Activated T-cell treated with anti-CD3 and anti-CD28 coated beads for 48 hours (primary cell): ENCODE measurements around the gene SLC29A4.
"Not testable (repeated sequence)": the region's sequence is repeated elsewhere in the genome, so short reads cannot be mapped to it uniquely, and the experiment has no call there.

Experiments used
- DNase-seq: peaks from one replicate; pipeline ENCODE4 v3.0.0-alpha.2; 2020; ENCODE audit warnings: low read depth

Gene SLC29A4

DNA sequence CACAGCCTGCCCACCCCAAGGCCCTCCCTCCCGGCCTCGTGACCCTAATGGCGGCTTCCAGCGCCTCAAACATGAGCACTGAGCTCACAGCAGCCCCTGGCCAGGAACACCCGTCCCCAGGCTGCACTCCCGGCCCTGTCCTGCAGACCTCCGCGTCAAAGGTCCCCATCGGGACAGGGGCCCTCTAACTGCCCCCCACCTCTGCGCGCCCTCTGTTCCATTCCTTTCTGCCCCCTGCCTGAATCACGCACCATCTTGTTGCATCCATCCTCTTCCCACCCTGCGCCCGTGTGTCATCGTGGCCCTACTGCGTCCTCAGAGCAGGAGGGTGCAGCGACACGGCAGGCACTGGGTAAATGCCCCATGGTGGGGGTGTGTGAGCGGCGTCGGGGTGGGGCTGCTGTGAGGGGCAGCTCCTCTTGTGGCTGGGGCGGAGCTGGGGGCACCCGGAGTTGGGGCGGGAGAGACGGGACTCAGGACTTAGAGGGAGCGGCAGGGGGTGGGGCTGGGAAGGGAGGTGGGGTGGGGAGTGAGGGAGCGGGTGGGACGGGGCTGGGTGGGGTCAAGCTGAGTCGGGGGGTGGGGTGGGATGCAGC lies 13.4 kb downstream of the SLC29A4 start:
- DNase-seq = no peak

DNA sequence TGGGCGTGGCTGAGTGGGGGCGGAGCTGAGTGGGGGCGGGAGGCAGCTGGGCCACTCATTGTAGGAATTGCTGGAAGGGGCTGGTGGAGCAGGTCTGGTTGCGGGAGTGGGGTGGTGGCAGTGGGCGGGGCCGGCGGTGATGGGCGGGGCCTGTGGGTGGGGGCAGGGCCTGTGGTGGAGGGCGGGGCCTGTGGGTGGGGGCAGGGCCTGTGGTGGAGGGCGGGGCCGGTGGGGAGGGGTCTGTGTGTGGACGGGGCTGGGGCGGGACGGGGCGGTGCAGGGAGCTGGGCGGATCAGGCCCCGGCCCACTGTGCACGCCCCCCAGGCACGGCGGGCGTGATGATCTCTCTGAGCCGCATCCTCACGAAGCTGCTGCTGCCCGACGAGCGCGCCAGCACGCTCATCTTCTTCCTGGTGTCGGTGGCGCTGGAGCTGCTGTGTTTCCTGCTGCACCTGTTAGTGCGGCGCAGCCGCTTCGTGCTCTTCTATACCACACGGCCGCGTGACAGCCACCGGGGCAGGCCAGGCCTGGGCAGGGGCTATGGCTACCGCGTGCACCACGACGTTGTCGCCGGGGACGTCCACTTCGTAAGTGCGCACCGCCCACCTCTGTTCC lies 14.0 kb downstream of the SLC29A4 start:
- DNase-seq = peak; percentile 59

DNA sequence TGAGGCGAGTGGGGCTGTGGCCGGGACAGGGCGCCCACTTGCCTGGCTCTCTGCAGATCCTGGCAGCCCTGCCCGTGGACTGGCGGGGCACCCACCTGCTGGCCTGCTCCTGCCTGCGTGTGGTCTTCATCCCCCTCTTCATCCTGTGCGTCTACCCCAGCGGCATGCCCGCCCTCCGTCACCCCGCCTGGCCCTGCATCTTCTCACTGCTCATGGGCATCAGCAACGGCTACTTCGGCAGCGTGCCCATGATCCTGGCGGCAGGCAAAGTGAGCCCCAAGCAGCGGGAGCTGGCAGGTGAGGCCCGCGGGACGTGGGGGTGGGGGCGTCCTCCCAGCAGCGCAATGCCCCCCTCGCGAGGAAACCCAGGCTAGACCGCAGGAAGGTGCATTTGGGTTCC lies 17.6 kb downstream of the SLC29A4 start:
- no peak for DNase-seq

DNA sequence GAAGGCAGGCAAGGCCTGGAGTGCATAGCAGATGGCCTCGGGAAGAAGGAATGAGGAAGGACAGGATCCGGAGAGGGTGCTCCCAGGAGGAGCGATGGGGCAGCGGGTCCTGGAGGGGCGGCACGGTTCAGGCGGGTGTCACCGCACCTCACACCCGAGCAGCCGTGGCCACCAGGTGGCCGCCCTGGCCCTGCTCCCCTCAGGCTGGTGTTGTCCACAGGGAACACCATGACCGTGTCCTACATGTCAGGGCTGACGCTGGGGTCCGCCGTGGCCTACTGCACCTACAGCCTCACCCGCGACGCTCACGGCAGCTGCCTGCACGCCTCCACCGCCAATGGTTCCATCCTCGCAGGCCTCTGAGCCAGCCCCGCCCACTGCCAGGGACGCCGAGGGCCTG lies 19.8 kb downstream of the SLC29A4 start:
- DNase-seq = no peak

DNA sequence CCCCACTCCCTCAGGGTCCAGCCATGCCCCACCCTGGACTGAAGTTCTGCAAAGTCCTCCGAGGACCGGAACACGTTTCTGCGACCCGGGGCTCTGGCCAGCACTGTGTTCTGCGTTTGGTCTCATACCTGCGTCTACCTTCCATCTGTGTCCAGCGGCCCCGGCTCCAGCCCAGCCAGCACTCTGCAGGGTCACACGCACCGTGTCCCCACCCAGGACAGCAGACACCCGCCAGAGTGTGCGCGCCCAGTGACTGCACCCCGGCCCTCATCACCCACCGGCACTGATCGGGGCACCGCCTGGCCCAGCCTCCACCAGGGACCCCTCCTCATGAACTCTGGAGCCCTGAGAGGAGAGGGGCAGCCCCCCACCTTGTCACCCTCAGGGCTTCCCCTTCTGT lies 20.3 kb downstream of the SLC29A4 start:
- no peak for DNase-seq

DNA sequence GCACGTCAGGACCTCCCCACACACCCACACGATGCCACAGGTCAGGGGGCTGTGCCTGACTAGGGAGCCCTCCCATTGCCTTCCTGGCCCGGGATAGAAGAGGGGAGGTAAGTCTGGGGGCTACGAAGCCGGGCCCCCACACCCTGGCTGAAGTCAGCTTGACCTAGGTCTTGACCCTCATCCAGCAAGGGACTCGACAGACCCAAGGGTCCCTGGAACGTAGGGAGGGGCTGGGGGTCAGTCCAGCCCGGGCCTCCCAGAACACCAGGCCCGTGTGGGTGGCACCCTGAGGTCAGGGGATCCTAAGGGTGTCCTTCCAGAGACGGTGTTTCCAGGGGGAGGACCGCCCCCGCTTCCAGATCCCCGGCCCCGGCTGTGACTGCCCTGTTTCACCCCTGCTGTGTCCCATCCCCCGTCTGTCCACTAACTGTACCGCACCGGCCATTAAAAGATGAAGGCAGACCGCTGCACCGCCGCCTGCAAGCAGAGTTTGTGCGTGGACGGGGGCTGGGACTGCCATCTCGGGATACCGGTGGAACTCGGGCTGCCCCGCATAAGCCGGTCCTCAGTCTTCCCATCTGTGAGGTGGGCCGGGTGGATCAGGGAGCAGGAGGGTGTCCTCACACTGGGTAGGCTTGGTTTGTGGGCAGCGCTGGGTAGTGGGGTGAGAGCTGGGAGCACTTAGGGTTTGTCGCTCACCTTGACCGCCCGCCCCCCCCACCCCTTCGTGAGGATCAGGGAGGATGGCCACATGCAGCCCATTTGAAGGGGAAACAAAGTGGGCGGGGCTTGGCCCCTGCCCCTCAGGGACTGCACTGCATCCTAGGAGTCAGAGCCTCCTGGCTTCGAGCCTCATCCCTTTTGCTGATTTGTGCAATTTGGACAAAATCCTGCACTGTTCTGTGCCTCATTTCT lies 21.1 kb downstream of the SLC29A4 start:
- no peak for DNase-seq

DNA sequence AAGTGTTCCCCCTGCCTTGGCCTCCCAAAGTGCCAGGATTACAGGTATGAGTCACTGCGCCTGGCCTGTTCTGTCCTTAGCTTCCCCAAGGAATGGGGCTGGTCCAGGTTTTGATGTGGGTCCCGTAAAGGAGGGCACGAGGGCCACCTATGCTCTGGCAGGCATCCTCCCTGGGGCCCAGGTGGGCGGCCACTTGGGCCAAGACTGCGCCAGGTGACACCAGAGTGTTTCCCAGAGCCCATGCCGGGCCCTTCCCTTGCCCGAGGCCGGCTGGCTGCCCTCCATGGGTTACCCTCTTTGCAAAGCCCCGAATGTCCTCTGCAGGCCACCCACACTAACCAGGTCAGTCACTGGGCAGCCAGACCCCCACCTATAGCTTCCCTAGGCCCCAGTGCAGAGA lies 22.3 kb downstream of the SLC29A4 start:
- DNase-seq = not testable (repeated sequence)

DNA sequence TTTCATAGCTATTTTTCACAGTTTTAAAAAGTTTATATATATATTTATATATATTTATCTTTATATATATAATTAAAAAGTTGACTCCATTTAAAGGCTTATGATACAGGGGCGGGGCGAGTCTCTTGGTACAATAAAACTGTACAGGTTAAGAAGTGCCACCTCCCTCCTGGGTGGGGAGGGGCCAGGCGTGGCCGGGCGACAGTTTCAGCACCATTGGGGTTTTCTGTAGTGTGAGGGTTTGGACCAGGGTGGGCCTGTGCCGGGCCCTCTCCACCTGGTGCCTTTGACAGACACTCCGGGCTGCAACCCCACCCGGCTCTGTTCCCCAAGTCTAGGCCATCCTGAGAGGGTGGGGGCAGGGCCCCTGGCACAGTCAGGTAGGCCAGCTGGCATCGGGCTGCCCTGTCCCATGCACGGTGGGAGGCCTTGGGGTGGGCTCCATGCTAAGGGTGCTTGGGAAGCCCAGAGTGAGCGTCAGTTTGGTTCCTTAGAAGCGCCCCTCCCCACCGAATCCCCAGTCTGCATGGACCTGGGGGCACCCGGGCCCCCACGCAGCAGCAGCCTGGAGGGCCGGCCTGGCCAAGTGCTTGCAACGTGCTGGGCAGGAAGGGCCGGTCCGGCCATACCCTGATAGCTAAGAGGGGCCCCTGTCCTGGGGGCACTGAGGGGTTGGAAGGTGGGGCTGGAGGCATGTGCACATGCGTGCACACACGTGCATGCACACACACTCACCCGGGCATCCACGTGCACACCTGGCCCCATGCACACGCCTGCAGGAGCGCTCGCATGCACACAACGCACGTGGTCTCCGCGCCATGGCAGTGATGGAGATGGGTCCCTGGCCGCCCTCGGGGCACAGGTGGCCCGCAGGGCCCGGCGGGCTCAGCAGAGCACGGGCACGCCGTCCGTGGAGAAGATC lies 24.7 kb downstream of the SLC29A4 start:
- not testable (repeated sequence) for DNase-seq

DNA sequence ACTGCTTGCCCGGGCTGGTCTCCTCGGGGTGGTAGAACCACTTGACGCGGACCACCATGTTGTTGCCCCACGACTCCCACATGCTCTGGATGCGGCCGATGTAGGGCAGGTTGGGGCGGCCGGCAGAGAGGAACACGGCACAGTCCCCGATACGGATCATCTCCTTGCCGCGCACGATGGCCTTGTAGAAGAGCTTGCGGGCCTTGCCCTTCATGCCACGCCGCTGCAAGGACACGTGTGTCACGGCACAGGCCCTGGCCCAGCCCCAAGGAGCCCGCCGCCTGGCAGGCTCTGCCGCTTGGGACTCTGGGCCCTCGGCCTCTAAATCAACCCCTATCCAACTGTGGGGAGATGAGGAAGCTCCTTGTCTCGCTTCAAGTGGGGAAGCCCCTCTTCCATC lies 26.4 kb downstream of the SLC29A4 start:
- no peak for DNase-seq

DNA sequence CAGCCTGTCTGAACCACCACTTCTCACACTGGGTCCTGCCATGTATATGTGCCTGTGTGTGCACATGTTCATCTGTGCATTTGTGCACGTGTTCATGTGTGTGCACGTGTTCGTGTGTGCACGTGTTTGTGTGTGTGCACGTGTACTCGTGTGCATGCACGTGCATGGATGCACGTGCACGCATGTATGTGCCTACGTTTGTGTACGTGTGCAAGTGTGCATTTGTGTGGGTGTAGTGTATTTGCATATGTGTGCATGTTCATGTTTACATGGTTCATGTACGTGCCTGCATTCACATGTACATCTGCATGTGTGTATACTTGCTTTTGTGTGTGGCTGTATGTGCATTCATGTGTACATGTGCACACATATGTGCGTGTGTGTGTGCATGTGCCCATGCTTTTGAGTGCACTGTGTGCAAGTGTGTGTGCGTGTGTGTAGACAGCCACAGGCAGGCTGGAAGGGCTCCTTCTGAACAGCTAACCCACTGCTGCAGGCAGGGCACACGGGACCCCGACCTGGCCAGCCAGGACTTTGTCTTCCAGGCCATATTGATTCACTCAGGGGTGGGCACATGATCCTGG lies 28.2 kb downstream of the SLC29A4 start:
- DNase-seq = no peak

DNA sequence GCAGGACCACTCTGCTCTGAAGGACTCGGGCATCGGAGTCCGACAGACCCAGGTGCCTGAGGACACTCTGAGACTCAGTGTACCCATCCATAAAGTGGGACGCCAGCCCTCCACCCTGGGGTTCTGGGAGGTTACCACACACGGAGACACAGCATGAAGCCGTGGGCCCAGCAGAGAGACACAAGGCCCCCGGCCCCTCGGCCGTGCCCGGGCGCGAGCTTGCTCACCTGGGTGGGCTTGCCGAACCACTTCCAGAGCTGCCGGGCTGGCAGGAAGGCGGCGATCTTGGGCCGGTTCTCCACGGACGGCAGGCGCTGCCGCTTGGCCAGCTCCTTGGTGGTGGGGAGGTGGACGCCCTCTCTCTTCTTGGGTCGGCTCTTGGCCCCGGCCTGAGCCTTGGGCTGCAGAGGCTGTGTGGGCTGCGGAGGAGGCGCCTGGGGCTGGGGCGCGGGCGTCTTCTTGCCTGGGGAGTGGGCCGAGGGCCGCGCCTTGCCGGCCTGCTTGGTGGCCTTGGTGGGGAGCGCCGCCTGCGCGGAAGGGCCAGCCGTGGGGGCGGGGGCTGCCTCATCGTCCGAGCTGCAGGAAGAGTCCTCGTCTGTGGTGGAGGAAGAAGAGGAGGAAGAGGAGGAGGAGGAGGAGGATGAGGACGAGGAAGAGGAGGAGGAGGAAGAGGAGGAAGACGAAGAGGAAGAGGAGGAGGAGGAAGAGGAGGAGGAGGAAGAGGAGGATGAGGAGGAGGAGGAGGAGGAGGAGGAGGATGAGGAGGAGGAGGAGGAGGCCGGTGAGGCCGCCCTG lies 29.7 kb downstream of the SLC29A4 start:
- DNase-seq = not testable (repeated sequence)

DNA sequence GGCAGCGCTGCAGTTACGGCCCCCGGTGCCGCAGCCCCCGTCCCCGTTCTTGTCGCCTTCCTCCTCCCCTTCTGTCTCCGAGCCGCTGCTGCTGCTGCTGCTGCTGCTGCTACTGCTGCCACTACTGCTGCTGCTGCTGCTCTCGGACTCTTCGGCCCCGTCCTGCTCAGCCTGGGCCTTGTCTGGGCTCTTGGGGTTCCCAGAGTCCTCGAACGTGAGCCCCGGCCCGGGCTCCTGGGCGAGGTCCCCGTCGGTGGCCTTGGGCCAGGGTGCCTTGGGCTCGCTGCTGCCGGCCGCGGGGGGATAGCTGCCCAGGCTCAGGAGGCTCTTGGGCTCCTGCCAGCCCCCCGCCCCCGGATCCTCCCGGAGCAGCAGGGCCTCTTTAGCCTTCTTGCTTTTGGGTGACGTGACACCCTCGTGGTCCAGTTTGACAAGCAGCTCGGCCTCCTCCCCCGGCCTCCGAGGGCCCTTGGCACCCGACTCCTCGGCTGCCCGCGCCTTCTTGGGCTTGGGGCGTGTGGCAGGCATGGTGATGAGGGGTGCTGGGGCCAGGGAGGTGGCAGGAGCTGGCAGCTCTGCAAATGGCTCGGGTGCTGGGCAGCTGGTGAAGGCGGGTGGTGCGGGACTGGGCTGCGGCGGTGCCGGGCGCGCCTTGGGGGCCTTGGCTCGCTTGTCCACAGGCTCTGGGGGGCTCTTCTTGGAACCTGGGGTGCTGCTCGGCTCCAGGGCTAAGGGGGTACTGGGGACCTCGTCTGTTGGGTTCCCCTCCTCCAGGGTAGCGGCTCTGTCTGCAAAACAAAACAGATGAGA lies 30.5 kb downstream of the SLC29A4 start:
- DNase-seq = not testable (repeated sequence)

DNA sequence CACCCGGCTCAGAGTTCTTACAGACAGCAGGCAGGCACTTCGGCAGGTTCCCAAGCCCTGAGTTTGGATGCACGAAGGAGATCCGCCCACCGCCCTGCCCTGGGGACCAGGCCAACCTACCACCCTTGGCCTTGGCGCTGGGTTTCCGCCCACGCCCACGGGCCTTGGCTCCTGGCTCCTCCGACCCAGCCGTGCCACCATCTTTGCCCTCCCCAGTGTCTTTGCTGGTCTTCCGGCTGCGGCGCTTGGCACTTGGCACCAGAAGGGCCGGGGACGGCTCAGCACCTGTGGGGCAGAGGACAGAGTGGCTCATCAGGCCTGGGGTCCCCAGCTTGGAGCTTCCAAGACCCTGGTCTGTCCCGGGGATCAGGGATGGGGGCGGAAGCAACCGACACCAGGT lies 32.1 kb downstream of the SLC29A4 start:
- no peak for DNase-seq

DNA sequence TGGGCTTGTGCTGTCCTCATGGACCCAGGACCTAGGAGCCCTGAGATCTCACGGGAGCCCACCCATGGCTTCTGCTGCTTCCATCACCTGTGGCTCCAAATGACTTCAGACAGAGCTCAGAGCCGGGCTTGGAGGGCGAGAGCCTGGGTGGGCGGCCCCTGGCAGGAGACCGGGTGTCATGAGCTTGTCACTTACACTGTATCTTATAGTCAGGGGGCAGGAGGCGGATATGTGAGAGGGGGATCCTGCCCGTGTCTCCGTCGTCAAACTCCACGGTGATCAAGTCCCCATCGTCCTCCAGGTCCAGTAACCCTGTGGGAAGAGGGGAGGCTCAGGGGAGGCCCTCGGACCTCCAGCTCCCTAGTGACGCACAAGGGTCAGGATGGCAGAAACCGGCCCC lies 33.0 kb downstream of the SLC29A4 start:
- DNase-seq = no peak

DNA sequence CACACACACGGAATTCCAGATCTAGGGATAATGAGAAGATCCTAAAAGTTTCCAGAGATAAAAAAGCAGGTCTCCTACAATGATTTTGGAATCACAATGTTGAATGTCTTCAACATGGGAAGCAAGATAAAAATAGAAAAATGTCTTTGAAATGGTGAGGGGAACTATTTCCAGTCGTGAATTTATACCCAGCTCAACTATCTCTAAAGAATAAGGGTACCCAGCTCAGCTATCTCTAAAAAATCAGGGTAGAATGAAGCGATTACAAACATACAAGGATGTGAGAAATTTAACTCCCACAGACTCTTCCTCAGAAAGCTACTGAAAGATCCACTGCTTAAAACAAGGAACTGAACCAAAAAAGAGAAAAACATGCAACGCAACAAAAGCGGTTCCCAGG lies 35.9 kb downstream of the SLC29A4 start:
- not testable (repeated sequence) for DNase-seq

DNA sequence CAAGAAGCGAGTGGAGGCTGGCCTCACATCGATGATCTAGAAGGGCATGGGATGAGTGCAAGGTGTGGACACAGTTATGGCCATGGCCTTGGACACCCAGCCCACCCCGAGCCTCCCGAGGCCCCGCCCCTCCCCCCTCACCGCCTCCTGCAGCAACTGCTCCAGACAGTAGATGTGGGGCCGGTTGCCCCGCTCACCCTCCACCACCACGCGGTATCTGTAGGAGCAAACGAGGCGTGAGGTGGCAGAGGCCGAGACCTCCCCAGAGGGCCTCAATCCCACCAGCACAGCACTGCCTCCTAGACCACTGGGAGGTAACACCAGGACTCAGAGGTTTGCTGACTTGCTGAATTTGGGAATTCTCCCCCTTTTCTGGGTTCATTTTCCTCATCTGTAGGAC lies 37.6 kb downstream of the SLC29A4 start:
- no peak for DNase-seq

DNA sequence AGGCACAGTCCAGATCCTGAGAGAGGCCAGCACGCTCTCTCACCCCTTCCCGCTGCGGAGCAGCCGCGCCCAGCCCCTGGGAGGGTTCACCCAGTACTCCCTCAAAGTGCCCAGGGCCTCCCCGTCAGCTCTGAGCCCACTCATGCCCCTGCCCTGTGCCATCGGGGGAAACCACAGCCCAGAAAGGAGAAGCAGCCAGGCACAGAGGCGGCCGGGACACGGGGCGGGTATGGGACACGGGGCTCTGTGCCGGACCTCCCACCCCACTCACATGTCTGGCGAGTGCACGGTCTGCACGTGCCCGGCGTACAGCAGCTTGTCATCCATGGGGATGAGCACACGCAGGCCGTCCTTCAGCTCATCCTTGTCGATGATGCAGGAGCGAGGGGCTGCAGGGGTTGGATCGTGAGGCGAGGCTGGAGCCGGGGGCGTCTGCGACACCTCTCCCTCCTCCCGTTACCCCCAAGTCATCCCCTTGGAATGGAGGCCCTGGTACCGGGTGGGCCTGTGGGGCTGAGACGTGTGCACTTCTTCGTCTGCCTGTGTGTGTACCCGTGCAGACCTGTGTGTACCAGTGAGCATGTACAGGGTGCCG lies 38.2 kb downstream of the SLC29A4 start:
- DNase-seq = no peak

DNA sequence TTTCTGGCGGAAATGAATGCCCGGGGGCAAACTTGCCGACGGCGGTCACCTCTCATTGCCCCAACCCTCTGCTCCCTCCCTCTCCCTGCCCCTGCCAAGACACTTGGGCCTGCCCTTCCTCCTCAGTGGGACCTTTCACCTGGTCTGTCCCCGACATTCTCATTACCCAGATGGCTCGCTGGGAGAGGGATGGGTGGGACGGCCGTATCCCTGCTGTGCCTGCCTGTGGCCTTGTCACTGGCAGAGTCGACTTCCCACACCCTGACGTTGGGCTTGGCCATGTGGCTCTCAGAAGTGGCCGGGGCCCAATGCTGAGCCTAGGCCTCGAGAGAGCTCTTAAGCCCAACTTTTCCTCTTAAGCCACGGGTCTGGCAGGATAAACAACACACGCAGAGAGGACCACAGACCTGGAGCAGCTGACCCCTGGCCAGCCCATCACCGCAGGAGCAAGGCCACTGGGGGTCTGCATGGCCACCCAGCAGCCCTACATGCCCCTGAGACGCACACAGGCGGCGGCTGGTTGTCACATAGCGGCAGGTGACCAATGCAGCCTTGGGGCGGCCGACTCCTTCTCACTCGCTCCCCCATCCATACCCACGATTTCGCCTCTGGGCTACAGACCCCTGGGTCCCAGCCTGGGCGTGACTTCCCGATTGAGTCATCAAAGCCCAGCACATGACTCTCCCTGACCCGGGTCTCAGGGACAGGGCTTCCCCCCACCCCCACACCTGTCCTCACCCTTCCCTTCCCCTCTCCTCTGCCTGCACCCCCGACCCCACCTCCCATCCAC lies 40.1 kb downstream of the SLC29A4 start:
- DNase-seq = no peak
